Pancreas (tissue), 10 donors: ENCODE data around the gene SPATA13. TPM values are rescaled to one million over a fixed set of nuclear protein-coding genes. Genes with fewer than 3 reads are reported as not detected.

Source experiments
- ATAC-seq, 4 donors: fragments of 200-7000 bp; cut with Tn5 transposase; one replicate each; pipeline versions ENCODE4 v1.8.0 to v1.9.1; 2020; ENCODE audit warnings: mild to moderate bottlenecking in 4 of 4, moderate library complexity in 4 of 4
- DNase-seq, 6 donors: peaks; one replicate each; pipeline ENCODE4 v3.0.0-alpha.2; 2020
- FAIRE-seq: peaks from 2 replicates; lab custom pipeline; 2012; peaks lifted over from hg19 to GRCh38; lab: Jason Lieb, UNC
- H3K27ac ChIP-seq, 4 donors: fragments of 200-600 bp; sonication (generic); 1 replicate in 3 of 4; 2 replicates in 1 of 4; pipeline versions ENCODE4 v1.5.0 to v1.8.0; 2020
- H3K27me3 ChIP-seq, 4 donors: fragments of 200-600 bp; one replicate each; pipeline ENCODE4 v1.8.0; 2021
- H3K36me3 ChIP-seq, 3 donors: fragments of 200-600 bp; sonication (generic) in 1 of 3; one replicate each; pipeline versions ENCODE4 v1.5.0 to v1.8.0; 2020 to 2021
- H3K4me1 ChIP-seq, 3 donors: fragments of 200-600 bp; one replicate each; pipeline ENCODE4 v1.8.0; 2021
- H3K4me3 ChIP-seq, 4 donors: fragments of 200-600 bp; sonication (generic) in 2 of 4; one replicate each; pipeline versions ENCODE4 v1.5.0 to v1.8.0; 2020 to 2021
- H3K9me3 ChIP-seq, 4 donors: fragments of 200-600 bp; one replicate each; pipeline ENCODE4 v1.8.0; 2021
- CTCF ChIP-seq, 4 donors: fragments of 200-600 bp; sonication (generic) in 3 of 4; IDR thresholded peaks; one replicate each; pipeline versions ENCODE4 v1.5.0 to v1.8.0; 2021; ENCODE audit warnings: antibody characterized with exemption in 4 of 4
- WGBS, 2 donors: extraction: QIAGEN DNeasy Blood & Tissue Kit; methylation state at CpG; one replicate each; pipeline ENCODE4 v1.1.7; 2013; 5-methylcytosine and 5-hydroxymethylcytosine counted together
- intact Hi-C, 3 donors: fragments of 100-400 bp; cut with DNase I; formaldehyde crosslinking; loops; one replicate each; pipeline versions ENCODE4 v1.11.1 to v1.14.2; 2022
- polyA plus RNA-seq, 2 donors: library from polyadenylated mRNA; stranded (reverse); fragments of 200-250 nt; gene quantifications; one replicate each; pipeline ENCODE4 v1.2.3, GENCODE V29; 2013
- total RNA-seq, 6 donors: library from RNA; stranded (reverse); fragmentation: NEBNext Ultra II Directional in 4 of 6; extraction: Animal tissue kit (Norgen Biotek cat#: 25700) in 4 of 6; gene quantifications; one replicate each; pipeline versions ENCODE4 v1.2.1 to v1.2.4, GENCODE V29; 2021 to 2023
- donor health status: healthy with polysubstance abuse.
- donor health status: DM: no; HTN: no; CAD: no; lungs with moderate emphysema.
- donor health status: DM: no; HTN: no; CAD: no.
- donor health status: control.
- donor health status: control.
- donor health status: Bipolar disorder and iron deficiency.
- donor health status: DM: yes; HTN: yes; CAD: no.
- donor health status: DM: no; HTN: no; CAD: no.
- donor health status: DM: no; HTN: no; CAD: no.
- donor health status: DM: yes; HTN: yes; CAD: no.

SPATA13 gene
- total and polyA plus RNA-seq, 8 donors: 38.1 to 71.2 (median 53.9) TPM

- H3K27me3 ChIP-seq: no peaks in the 10 kb centered on the region
- WGBS, 2 donors: 33 to 43% methylated on average over 4 of the region's 4 CpGs
- peak; percentile 96 for FAIRE-seq
- peak; percentile 30 to 71 (median 68) for ATAC-seq
- intact Hi-C loops: loop anchor here (10.0 kb wide), 3 partner anchors 174 to 214 kb away; no protein-coding TSS in a partner anchor
- H3K9me3 ChIP-seq: no peaks in the 10 kb centered on the region
- peak; percentile 51 to 80 (median 72) for TF ChIP-seq CTCF (IDR thresholded peaks at IDR 0.05)
- H3K4me3 ChIP-seq: no peak overlapping the region
- peaks cover 28 to 44% (median 32%) of the 10 kb centered on the region in 3 donors for H3K4me1 ChIP-seq
- H3K27ac ChIP-seq: no peak overlapping the region
- H3K36me3 ChIP-seq: peaks cover 0 to 17% (median 0%) of the 10 kb centered on the region in 3 donors
- peak in 2 of 6 donors; percentile 38 to 55 for DNase-seq
Observed at GRCh38 chr13:24228852-24229458, 68.4 kb downstream of the SPATA13 start.

- no peaks in the 10 kb centered on the region for H3K27me3 ChIP-seq
- peak in 2 of 6 donors; percentile 15 to 39 for DNase-seq
- ATAC-seq: no peak
- intact Hi-C loops: no loop called here
- no peak overlapping the region for H3K4me3 ChIP-seq
- no peak for TF ChIP-seq CTCF (IDR thresholded peaks at IDR 0.05)
- peaks cover 25 to 40% (median 26%) of the 10 kb centered on the region in 3 donors for H3K4me1 ChIP-seq
- H3K9me3 ChIP-seq: no peaks in the 10 kb centered on the region
- 68 to 71% methylated on average over 12 of the region's 12 CpGs for WGBS, 2 donors
- H3K36me3 ChIP-seq: peaks cover 0 to 1% (median 0%) of the 10 kb centered on the region in 3 donors
- no peak overlapping the region for H3K27ac ChIP-seq
- no peak for FAIRE-seq
Observed at GRCh38 chr13:24230428-24231072, 70.0 kb downstream of the SPATA13 start.

- 77 to 87% methylated on average over 3 of the region's 3 CpGs for WGBS, 2 donors
- Histone ChIP-seq H3K4me3 (no peak overlapping the region), H3K36me3 (no peaks in the 10 kb centered on the region), H3K4me1 (peaks cover 22 to 39% (median 24%) of the 10 kb centered on the region in 3 donors), H3K9me3 (no peaks in the 10 kb centered on the region), H3K27ac (no peak overlapping the region), H3K27me3 (no peaks in the 10 kb centered on the region)
- FAIRE-seq: no peak
- no peak for DNase-seq
- no peak for ATAC-seq
- no peak for TF ChIP-seq CTCF (IDR thresholded peaks at IDR 0.05)
- intact Hi-C loops: no loop called here
Observed at GRCh38 chr13:24231377-24231776, 70.9 kb downstream of the SPATA13 start.

GRCh38 chr13:24232037-24232436 lies 71.5 kb downstream of the SPATA13 start:
- 57 to 65% methylated on average over 5 of the region's 5 CpGs for WGBS, 2 donors
- ATAC-seq (peak in 1 of 4 donors; percentile 5), DNase-seq (peak in 2 of 6 donors; percentile 9 to 28)

More at GRCh38 chr13:24232037-24232436, 71.5 kb downstream of the SPATA13 start:
- no peak for FAIRE-seq
- intact Hi-C loops: no loop called here
- H3K36me3 ChIP-seq: no peaks in the 10 kb centered on the region
- peaks cover 18 to 32% (median 22%) of the 10 kb centered on the region in 3 donors for H3K4me1 ChIP-seq
- TF ChIP-seq CTCF (IDR thresholded peaks at IDR 0.05): no peak
- no peak overlapping the region for H3K4me3 ChIP-seq
- no peak overlapping the region for H3K27ac ChIP-seq
- H3K9me3 ChIP-seq: no peaks in the 10 kb centered on the region
- no peaks in the 10 kb centered on the region for H3K27me3 ChIP-seq
